GM23338 (cell line): ENCODE measurements around the gene PDGFC. TPM values are rescaled to one million over a fixed set of nuclear protein-coding genes. Genes with fewer than 3 reads are reported as not detected.

Experiments used
- ATAC-seq: fragments of 200-7000 bp; cut with Tn5 transposase; 3 replicates; pipeline ENCODE4 v1.9.1; 2020
- DNase-seq: peaks from one replicate; pipeline ENCODE4 v3.0.0-alpha.2; 2015; ENCODE audit warnings: low spot score
- H2AFZ ChIP-seq: fragments of 200-600 bp; sonication (generic); 2 replicates; pipeline ENCODE4 v1.8.0; 2016; ENCODE audit warnings: antibody characterized with exemption, mild to moderate bottlenecking, moderate library complexity
- H3F3A ChIP-seq: fragments of 200-600 bp; sonication (generic); replicated peaks from 2 replicates; pipeline ENCODE4 v1.8.0; 2017; ENCODE audit warnings: antibody characterized with exemption, mixed run types, low read depth
- H3K27ac ChIP-seq: fragments of 200-600 bp; sonication (generic); 2 replicates; pipeline ENCODE4 v1.6.1; 2016; ENCODE audit warnings: low read depth
- H3K27me3 ChIP-seq: fragments of 200-600 bp; sonication (generic); 2 replicates; pipeline ENCODE4 v1.8.0; 2016; ENCODE audit warnings: mild to moderate bottlenecking, mixed run types, moderate library complexity; ENCODE audit not compliant: insufficient read depth
- H3K36me3 ChIP-seq: fragments of 200-600 bp; sonication (generic); 2 replicates; pipeline ENCODE4 v1.8.0; 2016; ENCODE audit warnings: mild to moderate bottlenecking; ENCODE audit not compliant: insufficient read depth
- H3K4me1 ChIP-seq: fragments of 200-600 bp; sonication (generic); 2 replicates; pipeline ENCODE4 v1.8.0; 2016; ENCODE audit warnings: mild to moderate bottlenecking, moderate library complexity; ENCODE audit not compliant: insufficient read depth
- H3K4me2 ChIP-seq: fragments of 200-600 bp; sonication (generic); 2 replicates; pipeline ENCODE4 v1.7.1; 2017; ENCODE audit warnings: mixed run types
- H3K4me3 ChIP-seq: fragments of 200-600 bp; sonication (generic); 2 replicates; pipeline ENCODE4 v1.6.1; 2016; ENCODE audit warnings: mixed run types
- H3K79me2 ChIP-seq: fragments of 200-600 bp; sonication (generic); replicated peaks from 2 replicates; pipeline ENCODE4 v1.8.0; 2017; ENCODE audit warnings: mild to moderate bottlenecking; ENCODE audit not compliant: insufficient read depth
- H3K9me2 ChIP-seq: fragments of 200-600 bp; sonication (generic); 2 replicates; pipeline ENCODE4 v1.8.0; 2017; ENCODE audit not compliant: insufficient read depth
- H4K20me1 ChIP-seq: fragments of 200-600 bp; sonication (generic); replicated peaks from 2 replicates; pipeline ENCODE4 v1.8.0; 2017; ENCODE audit warnings: mild to moderate bottlenecking; ENCODE audit not compliant: insufficient read depth
- H3K27ac Mint-ChIP-seq: 2 replicates; pipeline ENCODE4 v1.8.0; 2020; ENCODE audit warnings: inconsistent platforms, mild to moderate bottlenecking, moderate library complexity, mixed read lengths
- H3K27me3 Mint-ChIP-seq: 3 replicates; pipeline ENCODE4 v1.8.0; 2022; ENCODE audit warnings: low read depth, mild to moderate bottlenecking, moderate library complexity, mixed read lengths, inconsistent platforms; ENCODE audit not compliant: insufficient read depth, poor library complexity
- H3K36me3 Mint-ChIP-seq: 3 replicates; pipeline ENCODE4 v1.8.0; 2021; ENCODE audit warnings: low read depth, mild to moderate bottlenecking, inconsistent platforms, moderate library complexity, mixed read lengths
- H3K4me1 Mint-ChIP-seq: 3 replicates; pipeline ENCODE4 v1.8.0; 2020; ENCODE audit warnings: mild to moderate bottlenecking, inconsistent platforms, mixed read lengths
- H3K4me3 Mint-ChIP-seq: 3 replicates; pipeline ENCODE4 v1.8.0; 2021; ENCODE audit warnings: moderate library complexity, mild to moderate bottlenecking, inconsistent platforms, mixed read lengths
- H3K9me3 Mint-ChIP-seq: 3 replicates; pipeline ENCODE4 v1.8.0; 2020; ENCODE audit warnings: moderate library complexity, mild to moderate bottlenecking, inconsistent platforms, mixed read lengths
- CREB1 ChIP-seq: fragments of 250-450 bp; sonication (Bioruptor Pico); IDR thresholded peaks from 2 replicates; pipeline ENCODE4 v1.5.0; 2020; ENCODE audit warnings: low read depth, mild to moderate bottlenecking, moderate library complexity
- EZH2 ChIP-seq: fragments of 200-600 bp; sonication (generic); IDR thresholded peaks from one replicate; pipeline ENCODE4 v1.8.0; 2017; ENCODE audit warnings: antibody characterized with exemption, mild to moderate bottlenecking, low read depth; ENCODE audit not compliant: unreplicated experiment
- EZH2phosphoT487 ChIP-seq: fragments of 200-600 bp; sonication (generic); IDR thresholded peaks from one replicate; pipeline ENCODE4 v1.8.1; 2018; ENCODE audit warnings: antibody characterized with exemption; ENCODE audit not compliant: unreplicated experiment
- JUNB ChIP-seq: IDR thresholded peaks from one replicate; pipeline ENCODE4 v1.6.1; 2016; ENCODE audit warnings: antibody characterized with exemption; ENCODE audit not compliant: unreplicated experiment
- NANOG ChIP-seq: IDR thresholded peaks from 2 replicates; pipeline ENCODE4 v1.6.1; 2016; ENCODE audit warnings: antibody characterized with exemption, borderline replicate concordance
- POLR2AphosphoS5 ChIP-seq: IDR thresholded peaks from 2 replicates; pipeline ENCODE4 v1.6.1; 2016; ENCODE audit warnings: antibody characterized with exemption, low read depth
- STAT1 ChIP-seq: IDR thresholded peaks from one replicate; pipeline ENCODE4 v1.6.1; 2016; ENCODE audit warnings: antibody characterized with exemption; ENCODE audit not compliant: unreplicated experiment
- ZNF114 ChIP-seq: fragments of 250-450 bp; sonication (Bioruptor Pico); IDR thresholded peaks from 2 replicates; pipeline ENCODE4 v1.5.0; 2020; ENCODE audit warnings: mild to moderate bottlenecking, moderate library complexity
- ZNF331 ChIP-seq: fragments of 250-450 bp; sonication (Bioruptor Pico); IDR thresholded peaks from 2 replicates; pipeline ENCODE4 v1.5.0; 2020; ENCODE audit warnings: low read depth, mild to moderate bottlenecking, moderate library complexity
- polyA plus RNA-seq: library from polyadenylated mRNA; unstranded; fragments of >200 nt; fragmentation: Nextera tagmentation; extraction: Ambion mirVana; gene quantifications from 2 replicates; pipeline ENCODE4 v1.2.1, GENCODE V29; 2016
- total RNA-seq: library from RNA; depleted of rRNA; stranded (reverse); fragments of >200 nt; shearing (Covaris generic); gene quantifications from 2 replicates; pipeline ENCODE4 v1.2.3, GENCODE V29; 2014
- TF ChIP-seq, protein P1 (sequence below), 2 experiments: fragments of 200-600 bp in 1 of 2; sonication (generic) in 1 of 2; conservative IDR thresholded peaks; 2 replicates each; pipeline versions ENCODE4 v1.5.1 to v1.6.1; 2016 to 2017; ENCODE audit warnings: antibody characterized with exemption in 2 of 2, low read depth in 2 of 2, mild to moderate bottlenecking in 2 of 2, moderate library complexity in 1 of 2
- TF ChIP-seq, protein P2 (sequence below): IDR thresholded peaks from 2 replicates; pipeline ENCODE4 v1.6.1; 2016; ENCODE audit warnings: antibody characterized with exemption
- TF ChIP-seq, protein P3 (sequence below): fragments of 250-450 bp; sonication (Bioruptor Pico); IDR thresholded peaks from 2 replicates; pipeline ENCODE4 v1.5.0; 2020; ENCODE audit warnings: mild to moderate bottlenecking, moderate library complexity
- TF ChIP-seq, protein P4 (sequence below): IDR thresholded peaks from one replicate; pipeline ENCODE4 v1.6.1; 2018; ENCODE audit warnings: antibody characterized with exemption; ENCODE audit not compliant: unreplicated experiment

PDGFC gene
- total and polyA plus RNA-seq, 2 experiments from 2014 or later = 1.3 to 3.4 TPM

DNA sequence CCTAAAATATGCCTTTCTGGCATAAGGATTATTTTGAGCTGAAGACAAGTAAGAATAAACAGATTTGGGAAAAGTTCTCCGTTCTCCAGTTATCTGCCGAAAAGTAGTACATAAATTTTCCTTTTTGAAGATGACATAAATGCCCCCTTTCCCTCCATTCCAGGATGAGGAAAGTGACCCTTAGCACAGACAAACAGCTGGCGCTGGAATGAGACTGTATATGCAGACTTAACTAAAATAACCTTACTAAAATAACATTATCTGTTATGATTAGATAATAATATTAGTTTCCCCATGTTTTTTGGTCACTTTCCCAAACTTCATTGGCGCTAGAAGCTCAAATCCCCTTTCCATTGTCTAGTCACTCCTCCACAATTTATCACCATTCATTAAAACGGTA is 21.5 kb downstream of the PDGFC start (continued):
- TF ChIP-seq CREB1 (CRISPR knock-in tag) = no peak

DNA sequence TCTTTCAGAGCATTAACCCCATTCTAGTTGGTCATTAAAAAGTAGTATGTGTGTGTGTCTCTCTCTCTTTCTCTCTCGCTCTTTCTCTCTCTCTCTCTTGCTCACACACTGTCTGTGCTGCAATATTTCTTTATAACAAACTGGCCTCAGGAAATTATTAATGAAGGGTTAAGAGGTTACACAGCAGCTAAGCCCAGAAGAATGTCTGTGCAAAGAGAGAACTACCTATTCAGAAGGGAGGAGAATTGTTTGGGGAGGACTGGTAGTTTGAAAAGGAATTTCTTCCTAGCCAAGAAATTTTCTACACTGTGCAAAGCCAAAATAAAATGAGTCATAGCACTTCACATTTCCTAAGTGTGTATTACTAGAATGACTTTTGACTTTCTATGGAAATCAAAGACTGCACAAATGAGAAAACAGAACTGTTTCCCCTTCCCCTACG is 22.2 kb downstream of the PDGFC start:
- no peaks in the 10 kb centered on the region for H3K27me3 ChIP-seq
- H3K27ac ChIP-seq = no peak overlapping the region
- Mint-ChIP-seq H3K4me1 (peaks cover 11% of the 10 kb centered on the region; the same call in 2 of the 3 replicates), H3K27ac (no peak overlapping the region), H3K27me3 (no peaks in the 10 kb centered on the region), H3K36me3 (no peaks in the 10 kb centered on the region), H3K9me3 (no peaks in the 10 kb centered on the region), H3K4me3 (no peak overlapping the region)
- no peak overlapping the region for H3K4me2 ChIP-seq
- no peaks in the 10 kb centered on the region for H4K20me1 ChIP-seq
- H2AFZ ChIP-seq = no peak overlapping the region
- ATAC-seq (no peak), DNase-seq (no peak)
- TF ChIP-seq, protein P1, sequence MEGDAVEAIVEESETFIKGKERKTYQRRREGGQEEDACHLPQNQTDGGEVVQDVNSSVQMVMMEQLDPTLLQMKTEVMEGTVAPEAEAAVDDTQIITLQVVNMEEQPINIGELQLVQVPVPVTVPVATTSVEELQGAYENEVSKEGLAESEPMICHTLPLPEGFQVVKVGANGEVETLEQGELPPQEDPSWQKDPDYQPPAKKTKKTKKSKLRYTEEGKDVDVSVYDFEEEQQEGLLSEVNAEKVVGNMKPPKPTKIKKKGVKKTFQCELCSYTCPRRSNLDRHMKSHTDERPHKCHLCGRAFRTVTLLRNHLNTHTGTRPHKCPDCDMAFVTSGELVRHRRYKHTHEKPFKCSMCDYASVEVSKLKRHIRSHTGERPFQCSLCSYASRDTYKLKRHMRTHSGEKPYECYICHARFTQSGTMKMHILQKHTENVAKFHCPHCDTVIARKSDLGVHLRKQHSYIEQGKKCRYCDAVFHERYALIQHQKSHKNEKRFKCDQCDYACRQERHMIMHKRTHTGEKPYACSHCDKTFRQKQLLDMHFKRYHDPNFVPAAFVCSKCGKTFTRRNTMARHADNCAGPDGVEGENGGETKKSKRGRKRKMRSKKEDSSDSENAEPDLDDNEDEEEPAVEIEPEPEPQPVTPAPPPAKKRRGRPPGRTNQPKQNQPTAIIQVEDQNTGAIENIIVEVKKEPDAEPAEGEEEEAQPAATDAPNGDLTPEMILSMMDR (conservative IDR thresholded peaks at IDR 0.05; ENCODE audit: low read depth in 2 of 2) = no peak
- TF ChIP-seq ZNF331 (CRISPR knock-in tag) = no peak
- no peak for TF ChIP-seq EZH2
- TF ChIP-seq POLR2AphosphoS5 = no peak
- TF ChIP-seq, protein P2, sequence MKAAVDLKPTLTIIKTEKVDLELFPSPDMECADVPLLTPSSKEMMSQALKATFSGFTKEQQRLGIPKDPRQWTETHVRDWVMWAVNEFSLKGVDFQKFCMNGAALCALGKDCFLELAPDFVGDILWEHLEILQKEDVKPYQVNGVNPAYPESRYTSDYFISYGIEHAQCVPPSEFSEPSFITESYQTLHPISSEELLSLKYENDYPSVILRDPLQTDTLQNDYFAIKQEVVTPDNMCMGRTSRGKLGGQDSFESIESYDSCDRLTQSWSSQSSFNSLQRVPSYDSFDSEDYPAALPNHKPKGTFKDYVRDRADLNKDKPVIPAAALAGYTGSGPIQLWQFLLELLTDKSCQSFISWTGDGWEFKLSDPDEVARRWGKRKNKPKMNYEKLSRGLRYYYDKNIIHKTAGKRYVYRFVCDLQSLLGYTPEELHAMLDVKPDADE = no peak
- TF ChIP-seq STAT1 = no peak
- TF ChIP-seq EZH2phosphoT487 = no peak
- TF ChIP-seq NANOG = no peak
- TF ChIP-seq, protein P3, sequence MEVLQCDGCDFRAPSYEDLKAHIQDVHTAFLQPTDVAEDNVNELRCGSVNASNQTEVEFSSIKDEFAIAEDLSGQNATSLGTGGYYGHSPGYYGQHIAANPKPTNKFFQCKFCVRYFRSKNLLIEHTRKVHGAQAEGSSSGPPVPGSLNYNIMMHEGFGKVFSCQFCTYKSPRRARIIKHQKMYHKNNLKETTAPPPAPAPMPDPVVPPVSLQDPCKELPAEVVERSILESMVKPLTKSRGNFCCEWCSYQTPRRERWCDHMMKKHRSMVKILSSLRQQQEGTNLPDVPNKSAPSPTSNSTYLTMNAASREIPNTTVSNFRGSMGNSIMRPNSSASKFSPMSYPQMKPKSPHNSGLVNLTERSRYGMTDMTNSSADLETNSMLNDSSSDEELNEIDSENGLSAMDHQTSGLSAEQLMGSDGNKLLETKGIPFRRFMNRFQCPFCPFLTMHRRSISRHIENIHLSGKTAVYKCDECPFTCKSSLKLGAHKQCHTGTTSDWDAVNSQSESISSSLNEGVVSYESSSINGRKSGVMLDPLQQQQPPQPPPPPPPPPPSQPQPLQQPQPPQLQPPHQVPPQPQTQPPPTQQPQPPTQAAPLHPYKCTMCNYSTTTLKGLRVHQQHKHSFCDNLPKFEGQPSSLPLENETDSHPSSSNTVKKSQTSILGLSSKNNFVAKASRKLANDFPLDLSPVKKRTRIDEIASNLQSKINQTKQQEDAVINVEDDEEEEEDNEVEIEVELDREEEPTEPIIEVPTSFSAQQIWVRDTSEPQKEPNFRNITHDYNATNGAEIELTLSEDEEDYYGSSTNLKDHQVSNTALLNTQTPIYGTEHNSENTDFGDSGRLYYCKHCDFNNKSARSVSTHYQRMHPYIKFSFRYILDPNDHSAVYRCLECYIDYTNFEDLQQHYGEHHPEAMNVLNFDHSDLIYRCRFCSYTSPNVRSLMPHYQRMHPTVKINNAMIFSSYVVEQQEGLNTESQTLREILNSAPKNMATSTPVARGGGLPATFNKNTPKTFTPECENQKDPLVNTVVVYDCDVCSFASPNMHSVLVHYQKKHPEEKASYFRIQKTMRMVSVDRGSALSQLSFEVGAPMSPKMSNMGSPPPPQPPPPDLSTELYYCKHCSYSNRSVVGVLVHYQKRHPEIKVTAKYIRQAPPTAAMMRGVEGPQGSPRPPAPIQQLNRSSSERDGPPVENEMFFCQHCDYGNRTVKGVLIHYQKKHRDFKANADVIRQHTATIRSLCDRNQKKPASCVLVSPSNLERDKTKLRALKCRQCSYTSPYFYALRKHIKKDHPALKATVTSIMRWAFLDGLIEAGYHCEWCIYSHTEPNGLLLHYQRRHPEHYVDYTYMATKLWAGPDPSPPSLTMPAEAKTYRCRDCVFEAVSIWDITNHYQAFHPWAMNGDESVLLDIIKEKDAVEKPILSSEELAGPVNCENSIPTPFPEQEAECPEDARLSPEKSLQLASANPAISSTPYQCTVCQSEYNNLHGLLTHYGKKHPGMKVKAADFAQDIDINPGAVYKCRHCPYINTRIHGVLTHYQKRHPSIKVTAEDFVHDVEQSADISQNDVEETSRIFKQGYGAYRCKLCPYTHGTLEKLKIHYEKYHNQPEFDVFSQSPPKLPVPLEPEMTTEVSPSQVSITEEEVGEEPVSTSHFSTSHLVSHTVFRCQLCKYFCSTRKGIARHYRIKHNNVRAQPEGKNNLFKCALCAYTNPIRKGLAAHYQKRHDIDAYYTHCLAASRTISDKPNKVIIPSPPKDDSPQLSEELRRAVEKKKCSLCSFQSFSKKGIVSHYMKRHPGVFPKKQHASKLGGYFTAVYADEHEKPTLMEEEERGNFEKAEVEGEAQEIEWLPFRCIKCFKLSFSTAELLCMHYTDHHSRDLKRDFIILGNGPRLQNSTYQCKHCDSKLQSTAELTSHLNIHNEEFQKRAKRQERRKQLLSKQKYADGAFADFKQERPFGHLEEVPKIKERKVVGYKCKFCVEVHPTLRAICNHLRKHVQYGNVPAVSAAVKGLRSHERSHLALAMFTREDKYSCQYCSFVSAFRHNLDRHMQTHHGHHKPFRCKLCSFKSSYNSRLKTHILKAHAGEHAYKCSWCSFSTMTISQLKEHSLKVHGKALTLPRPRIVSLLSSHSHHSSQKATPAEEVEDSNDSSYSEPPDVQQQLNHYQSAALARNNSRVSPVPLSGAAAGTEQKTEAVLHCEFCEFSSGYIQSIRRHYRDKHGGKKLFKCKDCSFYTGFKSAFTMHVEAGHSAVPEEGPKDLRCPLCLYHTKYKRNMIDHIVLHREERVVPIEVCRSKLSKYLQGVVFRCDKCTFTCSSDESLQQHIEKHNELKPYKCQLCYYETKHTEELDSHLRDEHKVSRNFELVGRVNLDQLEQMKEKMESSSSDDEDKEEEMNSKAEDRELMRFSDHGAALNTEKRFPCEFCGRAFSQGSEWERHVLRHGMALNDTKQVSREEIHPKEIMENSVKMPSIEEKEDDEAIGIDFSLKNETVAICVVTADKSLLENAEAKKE (CRISPR knock-in tag) = no peak
- TF ChIP-seq, protein P4, sequence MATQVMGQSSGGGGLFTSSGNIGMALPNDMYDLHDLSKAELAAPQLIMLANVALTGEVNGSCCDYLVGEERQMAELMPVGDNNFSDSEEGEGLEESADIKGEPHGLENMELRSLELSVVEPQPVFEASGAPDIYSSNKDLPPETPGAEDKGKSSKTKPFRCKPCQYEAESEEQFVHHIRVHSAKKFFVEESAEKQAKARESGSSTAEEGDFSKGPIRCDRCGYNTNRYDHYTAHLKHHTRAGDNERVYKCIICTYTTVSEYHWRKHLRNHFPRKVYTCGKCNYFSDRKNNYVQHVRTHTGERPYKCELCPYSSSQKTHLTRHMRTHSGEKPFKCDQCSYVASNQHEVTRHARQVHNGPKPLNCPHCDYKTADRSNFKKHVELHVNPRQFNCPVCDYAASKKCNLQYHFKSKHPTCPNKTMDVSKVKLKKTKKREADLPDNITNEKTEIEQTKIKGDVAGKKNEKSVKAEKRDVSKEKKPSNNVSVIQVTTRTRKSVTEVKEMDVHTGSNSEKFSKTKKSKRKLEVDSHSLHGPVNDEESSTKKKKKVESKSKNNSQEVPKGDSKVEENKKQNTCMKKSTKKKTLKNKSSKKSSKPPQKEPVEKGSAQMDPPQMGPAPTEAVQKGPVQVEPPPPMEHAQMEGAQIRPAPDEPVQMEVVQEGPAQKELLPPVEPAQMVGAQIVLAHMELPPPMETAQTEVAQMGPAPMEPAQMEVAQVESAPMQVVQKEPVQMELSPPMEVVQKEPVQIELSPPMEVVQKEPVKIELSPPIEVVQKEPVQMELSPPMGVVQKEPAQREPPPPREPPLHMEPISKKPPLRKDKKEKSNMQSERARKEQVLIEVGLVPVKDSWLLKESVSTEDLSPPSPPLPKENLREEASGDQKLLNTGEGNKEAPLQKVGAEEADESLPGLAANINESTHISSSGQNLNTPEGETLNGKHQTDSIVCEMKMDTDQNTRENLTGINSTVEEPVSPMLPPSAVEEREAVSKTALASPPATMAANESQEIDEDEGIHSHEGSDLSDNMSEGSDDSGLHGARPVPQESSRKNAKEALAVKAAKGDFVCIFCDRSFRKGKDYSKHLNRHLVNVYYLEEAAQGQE = no peak
- no peak for TF ChIP-seq JUNB
- TF ChIP-seq ZNF114 (CRISPR knock-in tag) = no peak
- H3K4me3 ChIP-seq = no peak overlapping the region
- H3K9me2 ChIP-seq = no peaks in the 10 kb centered on the region
- no peaks in the 10 kb centered on the region for H3K36me3 ChIP-seq
- H3K79me2 ChIP-seq = no peaks in the 10 kb centered on the region
- H3F3A ChIP-seq = no peaks in the 10 kb centered on the region
- peaks cover 9% of the 10 kb centered on the region; the same call in 1 of the 2 replicates for H3K4me1 ChIP-seq
